Spleen (tissue), 7 donors: ENCODE results near the gene GRID2.

ENCODE experiments used
- CTCF ChIP-seq, 11 experiments: fragments of 200-600 bp in 7 of 11; fragments of 450-650 bp in 4 of 11; sonication (generic) in 4 of 11; IDR thresholded peaks in 8 of 11; conservative IDR thresholded peaks in 3 of 11; 1 replicate in 7 of 11; 2 replicates in 4 of 11; pipeline versions ENCODE4 v1.4.0 to v1.8.0; 2016 to 2021; ENCODE audit warnings: antibody characterized with exemption in 11 of 11, inconsistent platforms in 4 of 11, mild to moderate bottlenecking in 1 of 11
- POLR2AphosphoS5 ChIP-seq, 3 donors: sonication (generic); formaldehyde crosslinking; IDR thresholded peaks; one replicate each; pipeline ENCODE4 v1.5.1; 2017; ENCODE audit warnings: antibody characterized with exemption in 3 of 3
- donor health status: DM: no; HTN: no; CAD: no; lungs with moderate emphysema.
- donor health status: DM: no; HTN: no; CAD: no.
- donor health status: DM: no; HTN: no; CAD: no.

- TF ChIP-seq CTCF (IDR thresholded peaks at IDR 0.05 in 8 of 11, conservative IDR thresholded peaks at IDR 0.05 in 3 of 11) (no peak), POLR2AphosphoS5 (IDR thresholded peaks at IDR 0.05) (no peak)
Observed at GRCh38 chr4:92520563-92520962, 216.8 kb downstream of the GRID2 start.
